Ammon's horn (tissue), 1 donor: Measurements from ENCODE around the gene ACSM2A.
A peak's percentile ranks its signal among the peaks of the same experiment; 100 is the strongest.
"Not testable (repeated sequence)": the region's sequence is repeated elsewhere in the genome, so short reads cannot be mapped to it uniquely, and the experiment has no call there.

Experiments
- DNase-seq: peaks from one replicate; pipeline ENCODE4 v3.0.0-alpha.2; 2016; ENCODE audit warnings: low spot score

Gene ACSM2A

GRCh38 chr16:20451364-20451763 lies at the start of gene ACSM2A:
Gene ACSM2A, plus strand, starts transcription at chr16:20451521. Its CDS starts 8,594 bp downstream, at chr16:20460115.
- DNase-seq: not testable (repeated sequence)

GRCh38 chr16:20402651-20403050 lies 48.7 kb upstream of the ACSM2A start:
- no peak for DNase-seq

DNA sequence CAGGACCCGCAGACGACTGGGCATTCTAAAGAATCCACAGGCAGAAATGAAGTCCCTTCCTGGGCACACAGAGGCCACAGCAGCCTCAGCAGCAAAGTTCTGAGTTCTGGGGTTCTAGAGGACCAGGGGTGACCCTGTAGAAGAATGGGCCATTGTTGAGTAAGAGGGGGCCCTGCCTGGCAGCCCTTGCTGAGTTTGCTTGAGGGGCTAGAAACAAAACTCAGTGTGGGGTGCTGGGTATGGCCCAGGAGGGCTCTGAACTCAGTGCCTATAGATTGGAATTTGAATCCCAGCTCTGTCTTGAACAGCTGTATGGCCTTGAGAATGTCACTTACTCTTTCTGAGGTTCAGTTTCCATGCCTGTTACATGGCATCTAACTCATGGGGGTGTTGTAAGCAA lies 46.7 kb upstream of the ACSM2A start, which contains the start of gene PDILT:
PDILT (minus strand) TSS at position 101 of the 400 bp plus-strand sequence. CDS start 5,437 bp downstream, outside the sequence.
- DNase-seq: no peak

DNA sequence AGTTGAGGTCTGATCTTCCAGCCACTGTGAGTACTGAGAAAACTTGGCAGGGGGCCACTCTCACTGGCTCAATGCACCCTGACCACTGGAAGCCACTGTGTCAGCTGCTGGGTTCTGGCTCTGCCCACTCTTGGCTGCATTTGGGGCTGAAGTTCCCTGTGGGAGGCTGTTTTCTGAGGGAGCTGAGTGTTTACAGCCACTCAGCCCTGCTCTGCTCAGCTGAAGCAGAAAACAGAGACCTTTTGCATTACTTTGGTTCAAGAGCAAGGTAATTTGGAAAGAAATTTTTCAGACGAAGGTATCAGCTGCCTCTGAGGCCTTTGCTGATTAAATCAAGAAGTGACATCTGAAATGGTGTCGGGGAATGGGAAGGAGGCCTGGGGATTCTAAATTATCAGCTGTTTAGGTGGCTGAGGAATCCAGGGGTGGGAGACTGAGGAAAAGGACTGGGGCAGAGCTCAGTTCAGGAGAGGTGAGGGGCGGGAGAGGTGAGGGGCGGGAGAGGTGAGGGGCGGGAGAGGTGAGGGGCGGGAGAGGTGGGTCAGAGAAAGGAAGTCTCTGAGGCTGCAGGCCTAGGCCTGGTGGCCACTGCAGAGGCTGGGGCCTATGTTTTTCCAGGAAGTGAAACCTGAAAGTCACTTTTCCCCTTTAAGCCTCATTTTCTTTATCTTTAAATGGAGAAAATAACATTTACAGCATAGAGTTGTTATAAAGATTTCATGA lies 41.8 kb upstream of the ACSM2A start, which contains the start of gene ACSM5:
ACSM5 (plus strand) TSS at position 137 of the 723 bp plus-strand sequence. CDS start 1,951 bp downstream, outside the sequence.
- peak; percentile 79 for DNase-seq

- DNase-seq: no peak
Observed at GRCh38 chr16:20410121-20410723, 41.1 kb upstream of the ACSM2A start.

DNA sequence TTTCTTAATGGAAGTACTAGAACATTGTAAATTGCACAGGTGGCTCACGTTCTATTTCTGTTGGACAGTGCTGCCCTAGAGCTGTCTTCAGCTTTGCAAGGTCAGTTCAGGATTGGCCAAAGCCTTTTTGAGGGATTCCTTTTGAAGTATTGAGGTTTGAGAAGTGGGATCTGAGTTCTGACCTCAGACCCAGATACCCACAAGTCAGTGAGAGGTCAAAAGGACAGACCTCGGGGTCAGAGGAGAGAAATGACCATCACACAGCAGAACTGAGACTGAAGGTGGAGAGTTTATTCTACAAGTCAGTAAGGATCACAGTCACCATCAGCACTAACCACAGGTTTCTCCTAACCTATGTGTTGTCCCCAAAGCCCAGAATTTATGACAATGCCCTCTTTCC lies 40.3 kb upstream of the ACSM2A start:
- DNase-seq: no peak

GRCh38 chr16:20415541-20415940 lies 35.8 kb upstream of the ACSM2A start:
- DNase-seq: no peak

DNA sequence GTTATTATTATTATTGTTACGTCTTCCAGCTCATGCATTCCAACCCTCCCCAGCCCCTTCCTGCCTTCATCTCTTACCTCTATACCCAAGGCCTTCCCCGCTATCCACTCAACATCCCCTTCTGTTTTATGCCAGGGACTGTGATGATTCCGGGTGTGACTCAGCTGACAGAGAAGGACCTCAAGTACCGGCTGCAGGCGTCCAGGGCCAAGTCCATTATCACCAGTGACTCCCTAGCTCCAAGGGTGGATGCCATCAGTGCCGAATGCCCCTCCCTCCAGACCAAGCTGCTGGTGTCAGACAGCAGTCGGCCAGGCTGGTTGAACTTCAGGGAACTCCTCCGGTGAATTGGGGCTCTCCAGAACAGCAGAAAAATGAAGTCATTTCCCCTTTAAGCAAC lies 32.2 kb upstream of the ACSM2A start:
- DNase-seq: not testable (repeated sequence)

DNA sequence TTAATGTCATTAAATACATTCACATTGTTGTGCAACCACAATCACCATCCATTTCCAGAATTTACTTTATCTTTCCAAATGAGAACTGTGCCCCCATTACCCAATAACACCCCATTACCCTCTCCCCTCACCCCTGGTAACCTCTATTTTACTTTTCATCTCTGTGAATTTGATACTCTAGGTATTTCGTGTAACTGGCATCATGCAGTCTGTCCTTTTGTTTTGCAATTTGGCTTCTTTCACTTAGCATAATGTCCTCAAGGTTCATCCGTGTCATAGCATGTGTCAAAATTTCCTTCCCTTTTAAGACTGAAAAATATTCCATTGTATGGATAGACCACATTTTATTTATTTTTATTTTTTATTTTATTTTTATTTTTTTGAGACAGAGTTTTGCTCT lies 29.6 kb upstream of the ACSM2A start:
- DNase-seq: not testable (repeated sequence)

- not testable (repeated sequence) for DNase-seq
Observed at GRCh38 chr16:20423772-20424128, 27.6 kb upstream of the ACSM2A start.

GRCh38 chr16:20424129-20424866 lies 27.0 kb upstream of the ACSM2A start:
- DNase-seq: no peak

DNA sequence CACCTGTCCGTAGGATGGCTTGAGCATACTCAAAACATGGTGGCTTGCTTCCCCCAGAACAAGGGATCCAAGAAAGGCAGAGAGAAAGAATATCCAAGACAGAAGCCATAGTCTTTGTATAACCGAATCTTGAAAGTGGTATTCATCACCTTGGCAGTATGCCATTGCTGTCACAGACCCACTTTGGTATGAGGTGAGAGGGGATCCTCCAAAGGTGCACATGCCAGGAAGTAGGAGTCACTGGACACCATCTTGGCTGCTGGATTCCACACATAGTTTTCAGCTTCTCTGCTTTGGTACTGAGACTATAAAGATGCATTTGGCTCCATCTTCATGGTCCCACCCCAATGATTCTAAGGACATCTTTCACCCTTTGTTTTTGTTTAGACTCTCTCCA lies 23.9 kb upstream of the ACSM2A start:
- DNase-seq: not testable (repeated sequence)

- not testable (repeated sequence) for DNase-seq
Observed at GRCh38 chr16:20429499-20429898, 21.8 kb upstream of the ACSM2A start.

DNA sequence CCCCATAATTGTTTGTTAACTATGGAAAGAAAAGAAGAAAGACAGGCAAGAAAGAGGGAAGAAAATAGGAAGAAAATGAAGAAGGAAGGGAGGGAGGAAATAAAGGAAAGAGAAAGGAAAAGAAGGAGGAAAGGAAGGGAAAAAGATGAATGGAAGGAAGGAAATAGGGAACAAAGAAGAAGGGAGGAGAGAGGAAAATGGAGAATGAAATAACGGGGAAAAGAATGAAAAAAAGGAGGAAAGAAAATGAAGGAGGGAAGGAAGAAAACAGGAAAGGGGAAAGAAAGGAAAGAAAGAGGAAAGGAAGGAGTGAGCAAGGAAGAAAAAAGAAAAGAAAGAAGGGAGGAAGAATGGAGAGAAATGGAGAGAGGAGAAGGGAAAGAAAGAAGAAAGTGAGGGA lies 20.8 kb upstream of the ACSM2A start:
- not testable (repeated sequence) for DNase-seq

DNA sequence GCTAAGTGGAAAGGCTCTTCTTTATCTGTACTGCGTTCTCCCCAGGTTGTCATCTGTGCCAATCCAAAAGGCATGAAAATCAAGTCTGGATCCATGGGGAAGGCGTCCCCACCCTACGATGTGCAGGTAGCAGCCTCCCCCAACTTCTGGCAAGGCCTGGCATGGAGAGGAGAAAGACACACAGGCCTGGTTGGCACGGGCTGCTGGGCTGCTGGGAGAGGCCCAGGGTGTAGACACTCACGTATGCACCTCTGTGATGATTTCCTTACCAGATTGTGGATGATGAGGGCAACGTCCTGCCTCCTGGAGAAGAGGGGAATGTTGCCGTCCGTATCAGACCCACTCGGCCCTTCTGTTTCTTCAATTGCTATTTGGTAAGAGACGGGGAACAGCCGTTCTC lies 20.4 kb upstream of the ACSM2A start:
- DNase-seq: no peak

- DNase-seq: not testable (repeated sequence)
Observed at GRCh38 chr16:20438950-20439349, 12.4 kb upstream of the ACSM2A start.

GRCh38 chr16:20439820-20440231 lies 11.5 kb upstream of the ACSM2A start:
- not testable (repeated sequence) for DNase-seq

DNA sequence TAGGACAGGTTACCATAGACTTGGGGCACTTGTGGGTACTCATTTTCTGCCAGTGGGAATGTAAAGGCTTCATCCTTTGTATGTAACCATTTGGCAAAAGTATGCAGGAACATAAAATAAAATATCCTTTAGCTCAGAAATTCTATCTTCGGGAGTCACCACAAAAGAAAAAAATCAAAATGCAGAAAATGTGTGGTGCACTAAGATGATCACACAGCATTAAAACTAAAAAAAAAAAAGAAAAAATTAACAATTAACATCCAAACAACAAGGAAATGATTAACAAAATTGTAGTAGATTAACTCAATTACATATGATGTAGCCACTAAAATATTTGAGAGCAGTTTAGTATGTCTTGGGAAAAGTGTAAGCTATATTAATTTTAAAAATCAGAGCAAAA lies 10.6 kb upstream of the ACSM2A start:
- DNase-seq: not testable (repeated sequence)

- DNase-seq: no peak
Observed at GRCh38 chr16:20441191-20441590, 10.1 kb upstream of the ACSM2A start.

DNA sequence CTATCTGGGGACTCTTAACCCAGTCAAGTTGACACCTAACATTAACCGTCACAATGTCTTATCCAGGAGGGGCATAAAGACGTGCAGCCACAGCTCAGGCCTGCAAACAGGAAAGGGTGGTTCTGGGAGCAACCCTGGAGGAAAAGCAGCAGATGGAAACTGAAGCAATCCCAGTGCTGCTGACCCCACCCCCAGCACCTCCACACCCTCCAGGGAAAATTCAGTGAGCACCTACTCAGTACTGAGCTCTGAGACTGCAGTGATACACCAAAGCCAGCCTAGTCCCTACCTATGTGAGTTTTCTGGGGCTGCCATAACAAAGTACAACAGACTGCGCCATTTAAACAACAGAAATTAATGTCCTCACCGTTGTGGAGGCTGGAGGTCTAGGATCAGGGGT lies 9.5 kb upstream of the ACSM2A start:
- DNase-seq: not testable (repeated sequence)

DNA sequence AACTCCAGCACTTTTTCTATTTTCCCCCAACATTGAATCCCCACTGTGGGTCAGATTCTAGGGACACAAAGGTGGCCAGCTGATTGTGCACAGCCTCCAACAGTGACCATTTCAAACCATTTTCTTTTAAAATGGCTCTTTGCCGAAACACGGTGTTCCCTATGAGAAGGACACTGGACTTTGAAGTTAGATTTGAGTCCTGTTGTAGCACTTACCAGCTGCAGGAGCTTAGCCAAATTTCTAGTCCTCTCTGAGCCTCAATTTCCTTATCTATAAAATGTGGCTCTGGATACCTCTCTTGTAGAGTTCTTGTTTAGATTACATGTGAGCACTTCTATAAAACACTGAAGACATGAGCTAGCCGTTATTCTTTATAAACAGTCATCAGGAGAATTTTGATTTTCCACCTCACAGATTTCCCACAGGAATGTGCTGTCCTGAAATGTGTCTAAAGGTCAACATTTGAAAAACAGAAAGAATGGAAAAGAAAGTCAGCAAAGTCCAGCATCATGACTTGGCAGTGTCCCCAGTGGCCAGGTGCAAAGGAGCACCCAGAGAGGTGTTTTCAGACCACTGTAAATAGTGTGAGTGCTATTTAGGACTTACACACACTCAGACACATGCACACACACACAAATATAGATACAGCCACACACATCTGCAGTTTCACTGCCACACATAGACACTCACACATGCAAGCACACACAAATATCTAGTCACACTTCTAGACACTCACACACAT lies 4.5 kb upstream of the ACSM2A start:
- not testable (repeated sequence) for DNase-seq

DNA sequence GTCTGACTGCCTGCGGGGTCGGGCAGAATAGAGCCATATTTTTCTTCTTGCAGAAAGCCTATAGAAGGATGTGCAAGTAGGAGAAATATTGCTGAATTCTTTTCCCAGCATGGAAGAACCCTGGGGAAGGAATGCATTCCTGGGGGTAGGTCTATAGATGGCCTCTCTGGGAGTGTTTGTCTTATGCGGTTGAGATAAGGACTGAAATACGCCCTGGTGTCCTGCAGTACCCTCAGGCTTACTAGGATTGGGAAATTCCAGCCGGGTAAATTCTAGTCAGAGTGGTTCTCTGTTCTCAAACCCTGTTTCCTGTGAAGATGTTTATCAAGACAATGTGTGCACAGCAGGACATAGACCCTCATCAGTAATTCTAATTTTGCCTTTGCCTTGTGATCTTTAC lies 2.3 kb downstream of the ACSM2A start:
- DNase-seq: not testable (repeated sequence)
